ENCODE measurements around the gene WDR45. TPM values are rescaled to one million over a fixed set of nuclear protein-coding genes. Genes with fewer than 3 reads are reported as not detected.

The WDR45 gene
- total RNA-seq, 2 donors from 2014 or later, result 40.6 to 44.5 TPM

- peaks cover 35% of the 10 kb centered on the region for H3K36me3 Mint-ChIP-seq (ENCODE audit: low read depth)
- peak within 1 kb of the TSS; percentile 96 for H3K4me3 Mint-ChIP-seq
- no peaks in the 10 kb centered on the region for H3K27me3 Mint-ChIP-seq
- peaks cover 5% of the 10 kb centered on the region for H3K4me1 Mint-ChIP-seq
- no peaks in the 10 kb centered on the region for H3K9me3 Mint-ChIP-seq
- peak within 1 kb of the TSS; percentile 93 for H3K27ac Mint-ChIP-seq
- peak; percentile 92 for ATAC-seq (replicated peaks)
Observed at GRCh38 chrX:49043220-49043986, 36.3 kb downstream of the WDR45 start, which contains the start of gene TFE3. Gene TFE3, minus strand, starts transcription at chrX:49043357. Its CDS starts 131 bp downstream, at chrX:49043226.

- no peak for ATAC-seq (replicated peaks)
- peaks cover 42% of the 10 kb centered on the region for H3K36me3 Mint-ChIP-seq (ENCODE audit: low read depth)
- peak overlapping the region; percentile 93 for H3K27ac Mint-ChIP-seq
- H3K4me1 Mint-ChIP-seq, result peaks cover 5% of the 10 kb centered on the region
- no peaks in the 10 kb centered on the region for H3K9me3 Mint-ChIP-seq
- no peaks in the 10 kb centered on the region for H3K27me3 Mint-ChIP-seq
- H3K4me3 Mint-ChIP-seq, result peak overlapping the region; percentile 96
Observed at GRCh38 chrX:49042581-49043219, 37.0 kb downstream of the WDR45 start.

GRCh38 chrX:49041744-49042580 is 37.7 kb downstream of the WDR45 start:
- H3K27ac Mint-ChIP-seq, result peak overlapping the region; percentile 93
- no peak for ATAC-seq (replicated peaks)
- no peaks in the 10 kb centered on the region for H3K9me3 Mint-ChIP-seq
- H3K36me3 Mint-ChIP-seq (ENCODE audit: low read depth), result peaks cover 47% of the 10 kb centered on the region
- peak overlapping the region; percentile 96 for H3K4me3 Mint-ChIP-seq
- H3K4me1 Mint-ChIP-seq, result peaks cover 5% of the 10 kb centered on the region
- no peaks in the 10 kb centered on the region for H3K27me3 Mint-ChIP-seq

- no peak for ATAC-seq (replicated peaks)
- Mint-ChIP-seq H3K9me3 (no peaks in the 10 kb centered on the region), H3K4me3 (peak overlapping the region; percentile 96), H3K4me1 (peaks cover 5% of the 10 kb centered on the region), H3K36me3 (ENCODE audit: low read depth) (peaks cover 47% of the 10 kb centered on the region), H3K27ac (peak overlapping the region; percentile 52), H3K27me3 (no peaks in the 10 kb centered on the region)
Observed at GRCh38 chrX:49040376-49040955, 39.2 kb downstream of the WDR45 start.

GRCh38 chrX:49039598-49040375 is 39.9 kb downstream of the WDR45 start:
- peak overlapping the region; percentile 96 for H3K4me3 Mint-ChIP-seq

GRCh38 chrX:49037883-49038475 is 41.7 kb downstream of the WDR45 start:
- no peaks in the 10 kb centered on the region for H3K27me3 Mint-ChIP-seq
- ATAC-seq (replicated peaks), result no peak
- peaks cover 5% of the 10 kb centered on the region for H3K4me1 Mint-ChIP-seq
- no peaks in the 10 kb centered on the region for H3K9me3 Mint-ChIP-seq
- H3K4me3 Mint-ChIP-seq, result no peak overlapping the region
- H3K27ac Mint-ChIP-seq, result no peak overlapping the region
- H3K36me3 Mint-ChIP-seq (ENCODE audit: low read depth), result peaks cover 68% of the 10 kb centered on the region

More at GRCh38 chrX:49039598-49040375, 39.9 kb downstream of the WDR45 start:
- H3K27ac Mint-ChIP-seq, result peak overlapping the region; percentile 52
- H3K4me1 Mint-ChIP-seq, result peaks cover 5% of the 10 kb centered on the region
- H3K36me3 Mint-ChIP-seq (ENCODE audit: low read depth), result peaks cover 50% of the 10 kb centered on the region
- ATAC-seq (replicated peaks), result no peak
- H3K9me3 Mint-ChIP-seq, result no peaks in the 10 kb centered on the region
- H3K27me3 Mint-ChIP-seq, result no peaks in the 10 kb centered on the region

GRCh38 chrX:49030283-49030682 is 49.4 kb downstream of the WDR45 start:
- Mint-ChIP-seq H3K27me3 (no peaks in the 10 kb centered on the region), H3K4me3 (no peak overlapping the region), H3K27ac (no peak overlapping the region), H3K36me3 (ENCODE audit: low read depth) (peaks cover 53% of the 10 kb centered on the region), H3K4me1 (no peaks in the 10 kb centered on the region), H3K9me3 (no peaks in the 10 kb centered on the region)
- no peak for ATAC-seq (replicated peaks)

- Mint-ChIP-seq H3K27ac (no peak overlapping the region), H3K4me3 (no peak overlapping the region), H3K36me3 (ENCODE audit: low read depth) (peaks cover 51% of the 10 kb centered on the region), H3K9me3 (no peaks in the 10 kb centered on the region), H3K4me1 (no peaks in the 10 kb centered on the region), H3K27me3 (no peaks in the 10 kb centered on the region)
- ATAC-seq (replicated peaks), result no peak
Observed at GRCh38 chrX:49029876-49030275, 49.8 kb downstream of the WDR45 start.

Other genes starting within 250 kb of the WDR45 start
- 1 to 10 TPM; 3.7 to 4.7 TPM for gene PCSK1N, start 244.3 kb downstream of the WDR45 start, total RNA-seq
- gene TIMM17B, start 182.1 kb downstream of the WDR45 start, total RNA-seq, result 10 to 100 TPM; 54.4 to 66.3 TPM
- gene PQBP1, start 182.0 kb downstream of the WDR45 start, total RNA-seq, result 10 to 100 TPM; 62.6 to 95.7 TPM
- gene SLC35A2, start 168.2 kb downstream of the WDR45 start, total RNA-seq, result 10 to 100 TPM; 24.6 to 32.8 TPM
- 100 to 1,000 TPM; 350 to 648 TPM for gene PIM2, start 160.9 kb downstream of the WDR45 start, total RNA-seq
- gene OTUD5, start 122.3 kb downstream of the WDR45 start, total RNA-seq, result 100 to 1,000 TPM in 1 of 2 donors, 10 to 100 TPM in 1; 67.1 to 111 TPM
- gene KCND1, start 108.0 kb downstream of the WDR45 start, total RNA-seq, result 10 to 100 TPM in 1 of 2 donors, 1 to 10 TPM in 1; 7.2 to 16.8 TPM
- gene GRIPAP1, start 77.6 kb downstream of the WDR45 start, total RNA-seq, result 100 to 1,000 TPM in 1 of 2 donors, 10 to 100 TPM in 1; 88.0 to 126 TPM
- 10 to 100 TPM; 35.0 to 38.9 TPM for gene TFE3, start 36.5 kb downstream of the WDR45 start, total RNA-seq
- gene CCDC120, start 20.9 kb downstream of the WDR45 start, total RNA-seq, result 1 to 10 TPM; 6.9 to 7.3 TPM
- gene PRAF2, start 5.9 kb downstream of the WDR45 start, total RNA-seq, result 10 to 100 TPM; 14.3 to 21.7 TPM
- 10 to 100 TPM; 17.3 to 18.1 TPM for gene GPKOW, start 43.8 kb upstream of the WDR45 start, total RNA-seq
- gene MAGIX, start 82.9 kb upstream of the WDR45 start, total RNA-seq, result 1 to 10 TPM; 1.5 to 3.7 TPM
- 100 to 1,000 TPM; 228 to 233 TPM for gene PLP2, start 92.0 kb upstream of the WDR45 start, total RNA-seq
- gene PRICKLE3, start 106.5 kb upstream of the WDR45 start, total RNA-seq, result 10 to 100 TPM; 19.8 to 45.3 TPM
- gene SYP, start 120.3 kb upstream of the WDR45 start, total RNA-seq, result 10 to 100 TPM; 16.6 to 53.4 TPM
- gene CACNA1F, start 153.5 kb upstream of the WDR45 start, total RNA-seq, result 1 to 10 TPM in 1 of 2 donors, under 1 TPM in 1; 0.82 to 6.2 TPM
- gene CCDC22, start 155.6 kb upstream of the WDR45 start, total RNA-seq, result 10 to 100 TPM; 21.7 to 33.0 TPM
- gene FOXP3, start 184.8 kb upstream of the WDR45 start, total RNA-seq, result 100 to 1,000 TPM in 1 of 2 donors, 10 to 100 TPM in 1; 80.4 to 109 TPM
- gene PPP1R3F, start 189.9 kb upstream of the WDR45 start, total RNA-seq, result 1 to 10 TPM; 6.6 to 8.8 TPM
- not detected for gene GAGE10, start 223.8 kb upstream of the WDR45 start, total RNA-seq
- not detected for gene GAGE12J, start 242.2 kb upstream of the WDR45 start, total RNA-seq